ENCODE measurements around the gene RALGAPA2. TPM values are rescaled to one million over a fixed set of nuclear protein-coding genes. Genes with fewer than 3 reads are reported as not detected.

Gene RALGAPA2
- total RNA-seq, 1 donor from 2014 or later = 28.1 TPM

GRCh38 chr20:20501128-20501527, 211.3 kb downstream of the RALGAPA2 start:
- peaks cover 15% of the 10 kb centered on the region for H3K36me3 Mint-ChIP-seq
- peaks cover 12% of the 10 kb centered on the region for H3K4me1 Mint-ChIP-seq (ENCODE audit: unreplicated experiment)
- H3K27me3 Mint-ChIP-seq = no peaks in the 10 kb centered on the region
- no peak overlapping the region for H3K27ac Mint-ChIP-seq
- no peak overlapping the region for H3K4me3 Mint-ChIP-seq
- no peaks in the 10 kb centered on the region for H3K9me3 Mint-ChIP-seq
- TF ChIP-seq CTCF (conservative IDR thresholded peaks at IDR 0.05) = no peak
- no peak for DNase-seq (ENCODE audit: extremely low spot score, unreplicated experiment)

GRCh38 chr20:20500312-20500711, 212.1 kb downstream of the RALGAPA2 start:
- Mint-ChIP-seq H3K27ac (no peak overlapping the region), H3K4me3 (no peak overlapping the region)

GRCh38 chr20:20499439-20499838, 213.0 kb downstream of the RALGAPA2 start:
- Mint-ChIP-seq H3K27ac (no peak overlapping the region), H3K4me1 (ENCODE audit: unreplicated experiment) (peaks cover 12% of the 10 kb centered on the region), H3K9me3 (no peaks in the 10 kb centered on the region), H3K36me3 (peaks cover 11% of the 10 kb centered on the region), H3K27me3 (no peaks in the 10 kb centered on the region), H3K4me3 (no peak overlapping the region)
- no peak for TF ChIP-seq CTCF (conservative IDR thresholded peaks at IDR 0.05)
- no peak for DNase-seq (ENCODE audit: extremely low spot score, unreplicated experiment)

More at GRCh38 chr20:20500312-20500711, 212.1 kb downstream of the RALGAPA2 start:
- DNase-seq (ENCODE audit: extremely low spot score, unreplicated experiment) = no peak
- no peaks in the 10 kb centered on the region for H3K27me3 Mint-ChIP-seq
- peaks cover 12% of the 10 kb centered on the region for H3K4me1 Mint-ChIP-seq (ENCODE audit: unreplicated experiment)
- no peak for TF ChIP-seq CTCF (conservative IDR thresholded peaks at IDR 0.05)
- peaks cover 15% of the 10 kb centered on the region for H3K36me3 Mint-ChIP-seq
- no peaks in the 10 kb centered on the region for H3K9me3 Mint-ChIP-seq

- Mint-ChIP-seq H3K27me3 (no peaks in the 10 kb centered on the region), H3K27ac (no peak overlapping the region), H3K4me1 (ENCODE audit: unreplicated experiment) (peaks cover 12% of the 10 kb centered on the region), H3K4me3 (no peak overlapping the region), H3K9me3 (no peaks in the 10 kb centered on the region), H3K36me3 (peaks cover 10% of the 10 kb centered on the region)
- no peak for TF ChIP-seq CTCF (conservative IDR thresholded peaks at IDR 0.05)
- DNase-seq (ENCODE audit: extremely low spot score, unreplicated experiment) = no peak
Measured at GRCh38 chr20:20498076-20498861, 214.2 kb downstream of the RALGAPA2 start.

- no peaks in the 10 kb centered on the region for H3K9me3 Mint-ChIP-seq
- peaks cover 8% of the 10 kb centered on the region for H3K36me3 Mint-ChIP-seq
- TF ChIP-seq CTCF (conservative IDR thresholded peaks at IDR 0.05) = no peak
- H3K27me3 Mint-ChIP-seq = no peaks in the 10 kb centered on the region
- H3K27ac Mint-ChIP-seq = no peak overlapping the region
- H3K4me3 Mint-ChIP-seq = no peak overlapping the region
- DNase-seq (ENCODE audit: extremely low spot score, unreplicated experiment) = no peak
- peaks cover 18% of the 10 kb centered on the region for H3K4me1 Mint-ChIP-seq (ENCODE audit: unreplicated experiment)
Measured at GRCh38 chr20:20497242-20497978, 215.0 kb downstream of the RALGAPA2 start.

All from type B pancreatic cell (in vitro differentiated cells).